NCI-H526 treated with DMSO at 0.1 percent for 48 hours (cell line): ENCODE measurements around the gene HUS1.
"Not testable (repeated sequence)": the region's sequence is repeated elsewhere in the genome, so short reads cannot be mapped to it uniquely, and the experiment has no call there.

Experiments
- DNase-seq: peaks from one replicate; lab custom pipeline; 2025; lab: John Stamatoyannopoulos, UW

Gene HUS1

GRCh38 chr7:47923081-47923875 is 56.1 kb downstream of the HUS1 start:
- DNase-seq: not testable (repeated sequence)

- DNase-seq: not testable (repeated sequence)
Observed at GRCh38 chr7:47916514-47916913, 62.9 kb downstream of the HUS1 start.

- no peak for DNase-seq
Observed at GRCh38 chr7:47915616-47915976, 63.8 kb downstream of the HUS1 start.

- no peak for DNase-seq
Observed at GRCh38 chr7:47914717-47915615, 64.4 kb downstream of the HUS1 start.
